ENCODE measurements around the gene CEP85. TPM values are rescaled to one million over a fixed set of nuclear protein-coding genes. Genes with fewer than 3 reads are reported as not detected.

Gene CEP85
- total RNA-seq, 1 experiment from 2014 or later = 42.5 TPM

DNA sequence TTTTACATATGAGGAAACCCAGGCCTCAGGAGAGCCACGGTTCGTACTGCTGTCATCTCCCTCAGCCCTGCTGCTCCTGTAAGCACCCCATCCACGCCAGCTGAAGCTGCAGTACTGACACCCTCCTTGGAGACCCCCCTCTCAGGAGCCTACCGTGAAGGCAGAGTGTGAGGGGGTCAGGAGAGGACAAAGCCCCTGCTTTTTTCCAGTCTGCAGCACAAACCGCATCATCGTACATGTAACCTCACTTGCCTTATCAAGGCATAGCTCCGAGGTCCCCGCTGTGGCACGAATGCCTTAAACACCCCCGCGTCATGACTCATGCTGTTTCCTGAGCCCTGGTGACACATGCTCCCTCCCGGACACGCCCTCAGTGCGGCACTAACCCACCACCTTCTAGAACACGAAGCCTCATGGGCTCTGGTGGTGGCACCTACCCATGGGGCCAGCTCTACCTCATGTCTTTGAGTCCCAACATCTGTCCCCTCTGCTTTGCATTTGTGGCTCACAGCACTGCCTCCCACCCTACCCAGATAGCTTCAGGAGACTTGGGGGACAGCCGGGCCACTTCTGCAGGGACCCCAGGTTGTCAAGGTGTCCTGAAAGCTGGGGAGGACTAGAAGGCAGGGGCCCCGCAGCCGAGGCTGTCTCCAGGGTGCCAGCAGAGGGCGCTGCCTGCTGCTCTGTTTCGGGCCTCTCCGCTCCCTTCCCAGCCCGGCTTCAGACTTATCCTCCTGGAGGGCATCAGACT is 50.8 kb downstream of the CEP85 start:
- Histone ChIP-seq H3K4me2 (0 out of 2 replicates have a peak overlapping the region, but pooled peaks have one; percentile 40), H3K27ac (no peak overlapping the region), H3K4me1 (replicated peaks; ENCODE audit: insufficient read depth) (peaks cover 15% of the 10 kb centered on the region), H3K27me3 (ENCODE audit: insufficient read depth, low read depth) (no peaks in the 10 kb centered on the region), H4K20me1 (ENCODE audit: insufficient read depth) (0 out of 2 replicates have a peak, but pooled peaks cover 3% of the 10 kb centered on the region), H3K9me3 (ENCODE audit: insufficient read depth, low read depth) (no peaks in the 10 kb centered on the region), H3K79me2 (ENCODE audit: low read depth) (peaks cover 9% of the 10 kb centered on the region; the same call in 1 of the 2 replicates), H3K9me2 (ENCODE audit: insufficient read depth) (no peaks in the 10 kb centered on the region), H3K4me3 (no peak overlapping the region), H2AFZ (no peak overlapping the region), H3F3A (ENCODE audit: insufficient read depth, low read depth) (peaks cover 4% of the 10 kb centered on the region; the same call in 1 of the 2 replicates), H3K36me3 (ENCODE audit: low read depth) (no peaks in the 10 kb centered on the region)
- TSS peak; percentile 4 for BruUV-seq (replicated peaks)
- TF ChIP-seq, protein P1, sequence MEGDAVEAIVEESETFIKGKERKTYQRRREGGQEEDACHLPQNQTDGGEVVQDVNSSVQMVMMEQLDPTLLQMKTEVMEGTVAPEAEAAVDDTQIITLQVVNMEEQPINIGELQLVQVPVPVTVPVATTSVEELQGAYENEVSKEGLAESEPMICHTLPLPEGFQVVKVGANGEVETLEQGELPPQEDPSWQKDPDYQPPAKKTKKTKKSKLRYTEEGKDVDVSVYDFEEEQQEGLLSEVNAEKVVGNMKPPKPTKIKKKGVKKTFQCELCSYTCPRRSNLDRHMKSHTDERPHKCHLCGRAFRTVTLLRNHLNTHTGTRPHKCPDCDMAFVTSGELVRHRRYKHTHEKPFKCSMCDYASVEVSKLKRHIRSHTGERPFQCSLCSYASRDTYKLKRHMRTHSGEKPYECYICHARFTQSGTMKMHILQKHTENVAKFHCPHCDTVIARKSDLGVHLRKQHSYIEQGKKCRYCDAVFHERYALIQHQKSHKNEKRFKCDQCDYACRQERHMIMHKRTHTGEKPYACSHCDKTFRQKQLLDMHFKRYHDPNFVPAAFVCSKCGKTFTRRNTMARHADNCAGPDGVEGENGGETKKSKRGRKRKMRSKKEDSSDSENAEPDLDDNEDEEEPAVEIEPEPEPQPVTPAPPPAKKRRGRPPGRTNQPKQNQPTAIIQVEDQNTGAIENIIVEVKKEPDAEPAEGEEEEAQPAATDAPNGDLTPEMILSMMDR (conservative IDR thresholded peaks at IDR 0.05) = peak; percentile 65
- TF ChIP-seq EZH2 (IDR thresholded peaks at IDR 0.05; ENCODE audit: low read depth) = no peak
- POLR2A ChIA-PET (ENCODE audit: unreplicated experiment) = interaction anchor here (0.6 to 0.9 kb wide), 2 partner anchors 201 to 580 kb away, joined by 5 to 7 read pairs; no protein-coding TSS in a partner anchor
- peak; percentile 83 to 84 for DNase-seq
- CTCF ChIA-PET = interaction anchor here (0.5 to 1.8 kb wide), 7 partner anchors 9 to 132 kb away, joined by 3 to 7 read pairs (median 5); no protein-coding TSS in a partner anchor
- intact Hi-C loops (cut with micrococcal nuclease; ENCODE audit: unreplicated experiment) = no loop called here

GRCh38 chr1:26285366-26286063 is 51.5 kb downstream of the CEP85 start:
- Histone ChIP-seq H3K4me1 (replicated peaks; ENCODE audit: insufficient read depth) (peaks cover 14% of the 10 kb centered on the region), H3K36me3 (ENCODE audit: low read depth) (no peaks in the 10 kb centered on the region), H4K20me1 (ENCODE audit: insufficient read depth) (0 out of 2 replicates have a peak, but pooled peaks cover 3% of the 10 kb centered on the region), H3K27ac (no peak overlapping the region), H3F3A (ENCODE audit: insufficient read depth, low read depth) (peaks cover 4% of the 10 kb centered on the region; the same call in 1 of the 2 replicates), H3K79me2 (ENCODE audit: low read depth) (peaks cover 7% of the 10 kb centered on the region; the same call in 1 of the 2 replicates), H3K9me3 (ENCODE audit: insufficient read depth, low read depth) (no peaks in the 10 kb centered on the region), H3K4me2 (no peak overlapping the region), H3K9me2 (ENCODE audit: insufficient read depth) (no peaks in the 10 kb centered on the region), H3K4me3 (no peak overlapping the region), H3K27me3 (ENCODE audit: insufficient read depth, low read depth) (no peaks in the 10 kb centered on the region), H2AFZ (no peak overlapping the region)
- TF ChIP-seq EZH2 (IDR thresholded peaks at IDR 0.05; ENCODE audit: low read depth) = no peak
- TF ChIP-seq, protein P1 (conservative IDR thresholded peaks at IDR 0.05) = peak; percentile 39
- ChIA-PET POLR2A (ENCODE audit: unreplicated experiment) (no interaction called here), CTCF (interaction anchor here (0.5 to 1.8 kb wide), 5 partner anchors 15 to 177 kb away, joined by 5 to 9 read pairs (median 7); no protein-coding TSS in a partner anchor)
- intact Hi-C loops (cut with micrococcal nuclease; ENCODE audit: unreplicated experiment) = no loop called here
- BruUV-seq (replicated peaks) = no TSS peak
- DNase-seq = peak in 1 of 2 experiments; percentile 34

DNA sequence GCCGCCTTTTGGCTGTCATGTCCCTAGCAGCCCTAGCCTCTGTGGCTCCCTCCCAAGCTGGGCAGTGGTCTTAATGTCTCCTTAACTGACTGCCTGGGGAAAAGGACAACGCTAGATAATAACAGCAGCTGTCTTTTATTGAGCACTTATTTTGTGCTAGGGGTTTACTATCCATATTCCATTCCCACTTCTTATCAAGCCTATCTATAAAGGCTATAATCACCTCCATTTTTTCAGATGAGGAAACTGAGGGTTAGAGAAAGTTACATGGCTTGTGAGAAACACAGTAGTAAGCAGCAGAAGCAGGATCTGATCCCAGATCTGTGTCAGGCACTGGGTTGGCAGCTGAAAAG is 52.0 kb downstream of the CEP85 start:
- ChIA-PET POLR2A (ENCODE audit: unreplicated experiment) (no interaction called here), CTCF (interaction anchor here (0.5 to 0.6 kb wide), 2 partner anchors 31 to 176 kb away, joined by 5 to 9 read pairs; no protein-coding TSS in a partner anchor)
- no peak overlapping the region for H2AFZ ChIP-seq
- no peaks in the 10 kb centered on the region for H3K9me3 ChIP-seq (ENCODE audit: insufficient read depth, low read depth)
- no peaks in the 10 kb centered on the region for H3K36me3 ChIP-seq (ENCODE audit: low read depth)
- BruUV-seq (replicated peaks) = no TSS peak
- no peak overlapping the region for H3K27ac ChIP-seq
- no peaks in the 10 kb centered on the region for H3K9me2 ChIP-seq (ENCODE audit: insufficient read depth)
- H3K4me1 ChIP-seq (replicated peaks; ENCODE audit: insufficient read depth) = peaks cover 9% of the 10 kb centered on the region
- TF ChIP-seq EZH2 (IDR thresholded peaks at IDR 0.05; ENCODE audit: low read depth) = no peak
- TF ChIP-seq, protein P1 (conservative IDR thresholded peaks at IDR 0.05) = no peak
- DNase-seq = no peak
- no peak overlapping the region for H3K4me2 ChIP-seq
- H3K27me3 ChIP-seq (ENCODE audit: insufficient read depth, low read depth) = no peaks in the 10 kb centered on the region
- peaks cover 2% of the 10 kb centered on the region; the same call in 1 of the 2 replicates for H3F3A ChIP-seq (ENCODE audit: insufficient read depth, low read depth)
- peaks cover 2% of the 10 kb centered on the region; the same call in 1 of the 2 replicates for H3K79me2 ChIP-seq (ENCODE audit: low read depth)
- no peak overlapping the region for H3K4me3 ChIP-seq
- H4K20me1 ChIP-seq (ENCODE audit: insufficient read depth) = 0 out of 2 replicates have a peak, but pooled peaks cover 3% of the 10 kb centered on the region
- intact Hi-C loops (cut with micrococcal nuclease; ENCODE audit: unreplicated experiment) = no loop called here
